ENCODE data around the gene NEB.

NEB gene

GRCh38 chr2:151534001-151534400 is 200.3 kb downstream of the NEB start:
- no peak for DNase-seq

DNA sequence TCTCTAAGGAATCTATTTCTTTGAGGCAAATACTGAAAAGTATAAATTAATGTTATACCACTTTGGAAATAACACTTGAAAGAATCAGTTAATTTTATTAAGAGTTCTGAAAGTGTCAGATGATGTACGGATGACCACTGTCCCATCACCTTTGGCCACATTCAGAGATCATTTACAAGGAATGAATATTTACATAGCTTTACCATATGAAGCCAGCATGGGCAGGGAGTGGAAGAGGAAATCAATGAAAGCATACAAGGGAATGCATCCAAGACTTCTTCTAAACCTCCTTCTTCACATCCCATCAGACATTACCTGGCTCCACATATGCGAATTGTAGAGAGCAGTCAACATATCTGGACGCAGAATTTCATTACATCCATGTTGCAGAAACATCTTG is 201.1 kb downstream of the NEB start:
- no peak for DNase-seq

- no peak for DNase-seq
Measured at GRCh38 chr2:151526572-151527090, 207.6 kb downstream of the NEB start.

- no peak for DNase-seq
Measured at GRCh38 chr2:151525821-151526373, 208.4 kb downstream of the NEB start.

GRCh38 chr2:151523850-151524249 is 210.4 kb downstream of the NEB start:
- DNase-seq, result no peak

DNA sequence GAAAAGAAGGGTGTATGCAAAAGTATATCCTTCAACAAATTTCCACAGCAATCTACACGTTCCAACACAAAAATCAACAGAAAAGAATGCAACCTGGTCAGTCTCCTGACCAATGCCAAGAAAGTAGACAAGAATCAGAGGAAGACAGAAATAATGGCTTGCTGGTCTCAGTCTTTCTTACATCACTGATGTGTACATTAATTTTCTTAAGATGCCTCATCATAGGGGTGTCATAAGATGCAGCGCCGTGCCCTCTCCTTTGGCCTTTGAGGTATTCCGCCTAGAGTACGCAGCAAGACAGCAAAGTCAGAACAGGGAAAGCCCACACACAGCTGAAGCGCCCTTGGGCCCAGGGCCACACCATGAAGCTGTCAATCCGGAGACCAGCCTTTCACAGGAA is 211.7 kb downstream of the NEB start:
- DNase-seq, result no peak

DNA sequence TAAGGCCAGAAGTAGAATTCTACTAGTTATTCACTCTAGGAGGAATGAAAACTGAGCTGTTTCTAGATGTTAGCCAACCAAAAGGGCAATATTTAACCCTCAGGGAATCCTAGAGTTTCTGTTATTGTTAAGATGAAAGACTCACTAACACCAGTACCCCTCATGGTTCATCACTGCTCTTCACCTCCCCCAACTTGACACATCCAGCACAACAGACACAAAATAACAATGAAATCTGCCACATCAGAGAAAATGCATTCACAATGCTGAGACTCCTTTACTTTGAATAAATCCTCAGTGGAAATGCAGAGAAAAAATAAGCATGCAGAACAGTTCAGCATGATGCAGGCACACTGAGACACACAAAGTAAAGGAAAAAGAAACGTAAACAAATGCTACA is 213.3 kb downstream of the NEB start:
- DNase-seq, result no peak

DNA sequence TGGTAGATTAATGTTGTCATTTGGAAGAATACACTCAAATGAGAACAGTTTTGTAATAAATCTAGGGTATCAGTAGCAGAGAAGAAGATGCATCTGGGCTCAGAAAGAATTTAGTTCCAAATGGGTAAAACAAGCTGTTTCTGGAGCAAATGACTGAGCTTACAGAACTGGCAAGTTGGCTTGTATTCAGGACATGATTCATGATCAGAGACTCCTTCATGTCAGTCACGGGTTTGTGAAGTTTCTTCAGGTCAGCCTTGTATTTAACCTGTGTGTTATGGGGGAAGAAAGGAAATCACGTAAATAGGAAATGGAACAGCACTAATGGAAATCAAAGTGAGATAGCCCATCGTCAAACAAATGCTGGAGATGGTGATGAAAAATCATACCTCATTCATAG is 215.5 kb downstream of the NEB start:
- no peak for DNase-seq

GRCh38 chr2:151508519-151508918 is 225.8 kb downstream of the NEB start:
- DNase-seq, result no peak

DNA sequence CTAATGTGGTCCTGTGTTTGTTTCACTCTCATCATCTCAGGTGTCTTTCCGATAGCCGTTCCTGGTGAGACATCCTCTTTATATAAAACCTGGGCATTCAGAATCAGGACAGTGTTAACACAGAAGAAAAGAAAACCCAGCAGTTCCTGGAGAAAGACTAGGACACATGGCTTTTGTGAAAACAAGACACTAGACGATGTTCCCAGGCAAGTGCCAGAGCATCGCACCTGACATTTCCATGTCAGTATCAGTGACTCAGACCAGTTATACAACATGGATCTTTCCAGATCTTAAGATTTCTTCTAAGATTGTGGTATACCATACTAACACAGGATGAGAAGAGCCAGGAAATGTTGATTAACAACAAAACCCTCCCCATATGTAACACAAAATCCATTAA is 228.1 kb downstream of the NEB start:
- DNase-seq, result no peak

GRCh38 chr2:151498178-151498577 is 236.1 kb downstream of the NEB start:
- DNase-seq, result no peak

DNA sequence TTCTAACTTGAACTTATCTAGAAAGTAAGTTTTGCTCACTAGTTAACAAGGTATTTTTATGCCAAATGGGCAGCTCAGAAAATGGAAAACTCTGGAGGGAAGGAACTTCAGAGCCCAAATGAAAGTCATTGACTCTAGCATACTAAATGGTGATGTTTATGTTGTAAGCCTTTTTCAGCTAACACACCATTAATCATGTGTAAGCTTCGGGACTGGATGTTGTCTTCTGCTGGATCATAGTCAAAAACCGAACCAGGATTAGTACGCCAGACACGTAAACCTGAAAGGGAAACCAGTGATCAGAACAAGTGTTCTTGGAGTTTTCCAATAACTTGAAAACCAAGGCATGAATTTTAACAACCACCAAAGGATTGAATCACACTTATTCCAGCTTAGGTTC is 242.8 kb downstream of the NEB start:
- no peak for DNase-seq

GRCh38 chr2:151490276-151490675 is 244.0 kb downstream of the NEB start:
- no peak for DNase-seq

GRCh38 chr2:151486053-151486452 is 248.2 kb downstream of the NEB start:
- no peak for DNase-seq

GRCh38 chr2:151484100-151484499 is 250.2 kb downstream of the NEB start:
- no peak for DNase-seq

DNA sequence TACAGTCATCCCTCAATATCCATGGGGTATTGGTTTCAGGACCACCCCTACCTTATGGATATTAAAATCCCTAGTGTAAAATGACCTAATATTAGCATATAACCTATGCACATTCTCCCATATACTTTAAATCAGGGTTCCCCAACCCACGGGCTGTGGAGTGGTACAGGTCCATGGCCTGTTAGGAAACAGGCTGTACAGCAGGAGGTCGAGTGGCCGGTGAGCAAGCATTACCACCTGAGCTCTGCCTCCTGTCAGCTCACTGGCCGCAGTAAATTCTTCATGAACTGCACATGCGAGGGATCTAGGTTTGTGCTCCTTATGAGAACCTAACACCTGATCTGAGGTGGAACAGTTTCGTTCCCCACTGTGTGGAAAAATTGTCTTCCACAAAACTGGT is 250.7 kb downstream of the NEB start:
- no peak for DNase-seq

DNA sequence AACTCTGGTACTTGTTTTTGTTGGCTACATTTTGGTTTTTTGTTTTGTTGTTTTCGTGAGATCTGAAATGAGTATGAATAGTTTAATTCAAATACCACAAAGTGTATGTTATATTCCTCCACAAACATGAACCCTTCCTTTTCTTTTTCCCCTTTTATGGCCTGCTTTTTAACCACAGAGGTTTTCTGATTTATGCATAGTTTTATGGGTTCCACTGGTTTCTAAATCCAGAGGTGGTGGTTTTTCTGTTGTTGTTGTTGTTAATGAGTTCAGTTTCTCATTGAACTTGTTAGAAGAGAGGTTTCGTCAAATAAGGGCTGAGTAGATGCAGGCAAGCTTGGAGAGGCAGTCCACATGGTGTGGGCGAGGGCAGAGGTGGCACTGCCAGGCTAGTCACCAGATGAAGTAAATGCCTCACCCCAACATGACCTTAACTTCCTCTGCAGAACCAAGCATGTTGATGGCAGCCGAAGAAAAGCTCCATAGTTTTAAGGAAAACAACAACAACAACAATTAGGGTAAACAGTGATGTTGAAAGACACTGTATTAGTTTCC is 252.0 kb downstream of the NEB start:
- no peak for DNase-seq

- DNase-seq, result no peak
Measured at GRCh38 chr2:151481744-151482143, 252.5 kb downstream of the NEB start.

DNA sequence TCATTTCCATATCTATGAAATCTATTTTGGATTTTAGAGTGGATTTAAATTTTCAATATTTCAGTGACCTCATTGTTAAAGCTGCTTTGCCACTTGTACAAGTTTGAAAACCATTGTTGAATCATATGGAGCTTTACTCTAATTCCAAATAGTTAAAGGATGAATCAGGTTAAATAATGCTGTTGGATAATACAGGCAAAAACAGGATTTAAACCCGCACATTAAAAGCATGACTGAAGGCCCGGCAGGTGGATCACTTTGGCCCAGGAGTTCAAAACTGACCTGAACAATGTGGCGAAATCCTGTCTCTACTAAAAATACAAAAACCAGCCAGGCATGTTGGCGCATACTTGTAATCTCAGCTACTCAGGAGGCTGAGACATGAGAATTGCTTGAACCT is 256.3 kb downstream of the NEB start:
- no peak for DNase-seq

DNA sequence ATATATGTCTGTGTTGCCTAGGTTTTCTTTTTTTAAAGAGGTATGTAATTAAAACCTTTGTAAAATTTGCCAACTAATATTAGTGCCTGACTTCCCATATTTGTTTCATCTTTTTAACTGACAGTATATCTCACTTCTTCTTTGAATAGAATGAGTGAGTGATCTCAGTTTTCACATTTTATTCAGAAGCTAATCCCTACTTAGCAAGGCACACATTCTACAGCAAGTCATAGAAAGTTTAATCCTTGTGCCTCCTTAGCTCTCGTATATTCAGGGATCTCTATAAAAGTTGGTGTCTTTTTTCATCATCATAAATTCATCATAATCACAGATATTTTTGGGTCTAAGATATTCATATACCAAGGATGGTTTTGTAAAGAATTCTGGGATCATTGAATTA is 258.0 kb downstream of the NEB start:
- no peak for DNase-seq

DNA sequence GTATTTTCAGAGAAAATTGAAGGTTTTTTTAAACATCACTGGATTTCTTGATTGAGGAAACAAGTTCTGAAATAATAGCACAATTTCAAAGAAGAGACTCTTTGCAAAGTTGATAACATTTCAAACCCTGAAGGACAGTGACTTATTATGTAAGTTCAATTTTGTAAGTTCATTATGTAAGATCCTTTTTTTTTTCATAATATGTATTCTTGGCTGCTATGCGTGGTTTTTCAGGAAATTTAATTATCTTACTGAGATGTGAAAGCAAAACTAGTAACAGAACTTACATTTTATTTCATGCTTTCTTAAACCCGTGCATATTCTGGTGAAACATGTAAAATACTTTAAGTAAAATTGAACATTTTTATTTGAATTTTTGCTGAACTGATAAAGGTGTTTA is 259.2 kb downstream of the NEB start:
- DNase-seq, result no peak

DNA sequence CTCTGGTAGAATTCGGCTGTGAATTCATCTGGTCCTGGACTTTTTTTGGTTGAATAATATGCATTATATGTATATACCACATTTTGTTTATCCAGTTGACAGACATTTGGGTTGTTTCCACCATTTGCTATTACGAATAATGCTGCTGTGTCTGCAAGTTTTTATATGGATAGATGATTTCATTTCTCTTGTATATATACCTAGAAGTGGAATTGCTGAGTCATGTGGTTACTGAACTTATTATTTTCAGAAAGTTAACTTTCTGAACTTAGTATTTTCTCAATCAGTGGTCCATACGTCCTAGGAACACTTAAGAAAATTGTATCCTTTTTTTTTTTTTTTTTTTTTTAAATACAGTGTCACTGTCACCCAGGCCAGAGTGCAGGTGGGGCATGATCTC is 261.3 kb downstream of the NEB start:
- no peak for DNase-seq

DNA sequence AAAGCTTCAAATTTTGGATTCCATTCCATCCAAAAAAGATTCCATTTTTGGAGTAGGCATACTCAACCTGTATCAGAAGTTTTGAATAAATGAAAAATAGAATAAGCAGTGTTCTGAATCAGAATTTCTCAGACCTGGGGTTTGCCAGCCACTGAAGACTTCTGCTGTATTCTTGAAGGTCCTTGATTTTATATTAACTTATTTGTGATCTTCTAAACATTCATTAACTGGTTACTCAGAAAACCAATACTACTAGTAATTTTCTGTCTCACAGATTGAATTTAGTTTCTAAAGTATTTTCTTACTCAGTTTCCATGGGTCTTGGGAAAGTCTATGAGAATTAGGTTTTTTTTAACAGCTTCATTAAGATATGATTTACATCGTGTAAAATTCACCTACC is 263.7 kb downstream of the NEB start:
- DNase-seq, result no peak

DNA sequence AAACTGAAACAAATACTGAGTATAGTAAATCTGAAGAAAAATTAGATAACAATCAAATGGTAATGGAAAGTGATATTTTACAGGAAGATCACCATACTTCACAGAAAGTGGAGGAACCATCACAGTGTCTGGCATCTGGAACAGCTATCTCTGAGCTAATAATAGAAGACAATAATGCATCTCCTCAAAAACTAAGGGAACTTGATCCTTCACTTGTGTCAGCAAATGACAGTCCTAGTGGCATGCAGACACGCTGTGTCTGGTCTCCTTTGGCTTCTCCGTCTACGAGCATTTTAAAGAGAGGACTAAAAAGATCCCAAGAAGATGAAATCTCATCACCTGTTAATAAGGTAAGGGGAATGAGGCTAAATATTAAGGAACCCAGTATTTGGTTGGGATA is 268.5 kb downstream of the NEB start:
- no peak for DNase-seq

- no peak for DNase-seq
Measured at GRCh38 chr2:151459358-151459757, 274.9 kb downstream of the NEB start.

All from NCI-H1417 treated with DMSO at 0.1 percent for 48 hours (cell line).